ENCODE measurements around the gene SECTM1.

- no peak for TF ChIP-seq CTCF (conservative IDR thresholded peaks at IDR 0.05; ENCODE audit: low read depth in 2 of 2)
- TF ChIP-seq EZH2phosphoT487 (IDR thresholded peaks at IDR 0.05; ENCODE audit: unreplicated experiment): no peak
- TF ChIP-seq POLR2AphosphoS5 (IDR thresholded peaks at IDR 0.05; ENCODE audit: low read depth): no peak
- TF ChIP-seq REST (IDR thresholded peaks at IDR 0.05; ENCODE audit: unreplicated experiment): no peak
- no peak for TF ChIP-seq EZH2 (IDR thresholded peaks at IDR 0.05; ENCODE audit: low read depth, unreplicated experiment)
- TF ChIP-seq NANOG (IDR thresholded peaks at IDR 0.05; ENCODE audit: borderline replicate concordance): no peak
Observed at GRCh38 chr17:82309656-82310570, 23.7 kb downstream of the SECTM1 start.
